GM18867 (cell line): ENCODE data around the gene SMAD9.

Source experiments
- ATAC-seq: cut with Tn5 transposase; IDR thresholded peaks from one replicate; pipeline ENCODE4 v1.9.1; 2021; ENCODE audit warnings: mild to moderate bottlenecking, moderate library complexity; ENCODE audit not compliant: unreplicated experiment

SMAD9 gene

DNA sequence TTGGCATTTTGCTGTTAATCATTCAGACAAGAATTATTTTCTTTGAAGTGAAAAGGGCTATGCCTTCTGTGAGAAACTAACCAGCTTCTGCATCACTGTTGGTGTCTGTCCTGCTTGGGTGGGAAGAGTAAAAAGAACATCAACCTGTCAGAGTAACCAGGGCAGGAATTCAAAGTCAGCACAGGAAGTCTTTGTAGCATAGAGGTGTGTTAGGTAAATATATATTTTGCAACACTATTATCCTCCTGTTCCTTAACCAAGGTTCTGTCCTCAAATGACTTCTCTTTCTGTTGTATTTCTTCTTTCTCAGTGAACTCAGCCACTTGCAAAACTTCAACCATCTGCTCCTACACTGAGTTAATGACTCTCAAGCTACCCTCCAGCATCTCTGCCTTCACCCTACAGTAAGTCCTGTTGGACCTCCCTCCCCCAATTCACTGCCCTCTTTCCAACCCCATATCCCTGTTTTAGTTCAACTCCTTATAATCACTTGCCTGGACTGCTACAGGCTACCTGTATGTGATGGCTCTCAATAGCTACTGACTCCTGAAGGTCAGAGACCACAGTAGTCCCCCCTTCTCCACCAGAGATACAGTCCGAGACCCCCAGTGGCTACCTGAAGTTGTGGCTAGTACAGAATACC is 49.9 kb downstream of the SMAD9 start:
- no peak for ATAC-seq

DNA sequence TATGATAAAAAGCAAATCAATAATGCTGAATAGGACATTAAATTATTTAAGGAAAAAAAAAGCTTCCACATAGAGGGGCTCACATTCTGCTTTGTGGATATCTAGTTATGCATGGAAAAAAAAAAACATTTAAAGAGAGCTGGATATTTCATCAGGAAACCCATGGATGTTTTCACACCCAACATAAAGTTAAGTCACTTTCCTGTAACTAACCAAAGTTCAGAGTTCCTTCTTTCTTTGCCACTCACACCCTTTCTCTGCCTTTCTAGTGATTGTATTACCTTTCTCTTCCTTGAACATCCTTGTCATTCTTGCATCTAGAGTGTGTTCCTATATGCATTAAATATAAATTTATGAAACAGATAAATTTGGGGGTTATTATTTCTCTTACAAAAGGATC is 53.8 kb downstream of the SMAD9 start:
- ATAC-seq = no peak

DNA sequence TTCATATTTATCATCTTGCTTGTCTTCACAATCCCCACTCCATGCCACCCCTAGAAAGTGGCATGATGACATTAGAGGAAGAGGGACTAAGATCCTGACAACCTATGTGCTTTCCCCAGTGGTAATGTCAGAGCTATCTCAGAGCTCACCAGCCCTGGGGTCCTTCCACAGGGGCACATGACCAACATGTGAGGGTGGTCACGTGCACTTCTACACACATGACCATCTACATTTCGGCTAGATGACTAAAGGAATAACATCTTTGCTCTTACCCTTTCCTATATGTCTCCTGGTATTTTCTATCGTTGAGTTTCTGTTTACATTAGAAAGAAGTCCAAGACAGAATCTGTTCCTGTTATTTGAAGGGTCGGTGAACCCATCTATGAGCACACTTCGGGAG is 54.8 kb downstream of the SMAD9 start:
- no peak for ATAC-seq

DNA sequence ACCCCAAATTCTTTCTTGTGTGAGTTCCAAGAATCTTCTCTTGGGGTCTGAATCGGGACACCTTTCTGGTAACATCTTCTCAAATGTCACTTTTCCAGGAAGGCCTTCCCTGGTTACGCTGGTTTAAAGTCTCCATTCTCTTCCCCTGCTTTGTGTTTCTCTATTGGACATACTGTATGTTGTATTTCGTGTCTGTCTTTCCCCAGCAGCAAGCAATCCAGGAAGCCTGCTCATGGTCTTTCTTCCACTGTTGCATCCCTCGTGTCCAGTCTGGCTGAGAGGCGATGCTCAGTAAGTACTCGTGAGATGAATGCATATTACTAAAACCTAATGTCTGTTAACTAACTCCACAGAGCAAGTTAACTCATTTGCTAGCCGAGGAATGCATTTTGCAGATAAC is 57.3 kb downstream of the SMAD9 start:
- ATAC-seq = no peak

DNA sequence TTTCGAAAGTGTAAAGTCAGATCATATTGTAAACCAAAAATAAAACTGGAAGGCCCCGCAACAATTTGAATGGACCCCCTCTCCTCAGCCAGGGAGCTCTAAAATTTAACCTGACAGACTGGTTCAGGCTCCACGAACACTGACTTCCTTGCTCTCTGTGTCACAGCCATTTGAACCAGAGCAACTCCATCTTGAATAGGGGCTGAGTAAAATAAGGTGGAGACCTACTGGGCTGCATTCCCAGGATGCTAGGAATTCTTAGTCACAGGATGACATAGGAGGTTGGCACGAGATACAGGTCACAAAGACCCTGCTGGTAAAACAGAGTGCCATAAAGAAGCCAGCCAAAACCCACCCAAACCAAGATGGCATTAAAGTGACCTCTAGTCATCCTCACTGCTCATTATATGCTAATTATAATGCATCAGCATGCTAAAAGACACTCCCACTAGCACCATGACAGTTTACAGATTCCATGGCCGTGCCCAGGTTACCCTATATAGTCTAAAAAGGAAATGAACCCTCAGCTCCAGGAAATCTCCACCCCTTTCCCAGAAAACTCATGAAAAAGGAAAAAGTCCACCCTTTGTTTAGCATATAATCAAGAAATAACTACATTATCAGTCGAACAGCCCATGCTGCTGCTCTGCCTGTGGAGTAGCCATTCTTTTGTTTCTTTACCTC is 57.9 kb downstream of the SMAD9 start:
- ATAC-seq = no peak

DNA sequence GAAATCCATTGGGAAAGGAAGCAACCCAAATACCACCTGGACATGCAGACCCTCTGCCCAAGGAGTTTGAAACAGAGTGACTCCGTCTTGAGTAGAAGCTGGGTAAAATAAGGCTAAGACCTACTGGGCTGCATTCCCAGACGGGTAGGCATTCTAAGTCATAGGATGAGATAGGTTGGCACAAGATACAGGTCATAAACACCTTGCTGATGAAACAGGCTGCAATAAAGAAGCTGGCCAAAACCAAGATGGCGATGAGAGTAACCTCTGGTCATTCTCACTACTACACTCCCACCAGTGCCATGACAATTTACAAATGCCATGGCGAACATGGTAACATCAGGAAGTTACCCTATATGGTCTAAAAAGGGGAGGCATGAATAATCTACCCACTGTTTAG is 60.8 kb downstream of the SMAD9 start:
- ATAC-seq = no peak

DNA sequence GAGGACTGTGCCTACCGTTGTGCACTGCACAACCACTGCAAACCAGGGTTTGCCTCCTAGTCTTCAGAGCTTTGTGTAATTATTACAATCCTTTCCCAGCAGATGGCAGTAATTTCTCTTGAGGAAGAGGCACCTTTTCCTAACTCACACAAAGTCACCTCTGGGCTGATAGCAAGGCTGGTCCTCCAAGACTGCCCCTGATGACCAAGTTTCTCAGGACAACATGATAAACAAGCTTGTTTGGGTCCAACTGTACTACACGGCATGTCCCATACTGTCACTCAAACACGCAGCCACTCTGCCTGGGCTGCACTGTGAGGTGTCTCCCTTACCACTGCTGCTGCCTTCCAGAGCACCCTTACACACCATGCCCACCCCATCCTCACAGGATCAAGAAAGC is 61.7 kb downstream of the SMAD9 start:
- ATAC-seq = peak; percentile 82

DNA sequence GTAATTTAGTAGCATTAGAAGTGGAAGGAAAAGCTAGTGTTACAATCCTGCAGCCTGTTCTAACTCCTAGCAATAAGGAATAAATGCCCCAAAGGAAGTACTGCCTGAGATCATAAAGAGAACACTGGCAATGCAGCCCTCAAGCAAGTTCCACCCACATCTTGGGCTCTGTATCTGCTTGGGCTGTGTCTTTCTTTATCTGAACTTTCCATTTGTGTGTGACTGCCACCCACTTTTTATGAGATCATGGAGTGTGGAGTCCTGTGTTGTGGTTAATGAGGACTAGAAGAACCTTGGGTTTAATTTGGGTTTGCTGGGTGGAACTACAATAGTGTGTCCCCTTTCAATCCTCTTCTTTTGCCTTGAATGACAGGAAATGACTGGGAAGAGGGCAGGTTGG is 62.8 kb downstream of the SMAD9 start:
- ATAC-seq = no peak

DNA sequence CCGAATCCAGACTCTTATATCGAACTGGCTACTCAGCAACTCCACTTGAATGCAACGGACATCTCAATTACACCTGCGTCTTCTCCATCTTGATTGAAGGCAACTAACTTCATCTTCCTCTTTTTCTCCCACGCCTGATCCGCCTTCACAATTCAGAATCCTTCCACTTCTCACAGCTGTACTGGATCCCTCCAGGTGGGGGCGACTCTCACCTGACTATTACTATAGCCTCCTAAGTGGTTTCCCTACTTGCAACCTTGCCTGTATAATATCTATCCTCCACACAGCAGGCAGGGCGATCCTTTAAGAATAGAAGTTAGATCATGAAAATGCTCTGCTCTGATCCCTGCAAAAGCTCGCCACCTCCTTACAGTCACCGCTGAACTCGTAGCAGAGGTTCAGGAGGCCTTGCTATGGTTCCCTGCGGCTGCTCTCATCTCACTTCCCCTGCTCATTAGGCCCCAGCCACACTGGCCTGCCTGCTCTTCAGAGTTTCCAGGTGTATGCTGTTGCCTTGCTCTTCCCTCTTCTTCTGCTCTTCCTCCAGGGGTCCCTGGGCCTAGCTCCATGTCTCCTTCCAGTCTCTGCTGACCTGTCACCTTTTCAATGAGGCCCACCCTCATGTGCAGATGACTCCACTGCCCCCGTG is 69.1 kb downstream of the SMAD9 start:
- no peak for ATAC-seq

DNA sequence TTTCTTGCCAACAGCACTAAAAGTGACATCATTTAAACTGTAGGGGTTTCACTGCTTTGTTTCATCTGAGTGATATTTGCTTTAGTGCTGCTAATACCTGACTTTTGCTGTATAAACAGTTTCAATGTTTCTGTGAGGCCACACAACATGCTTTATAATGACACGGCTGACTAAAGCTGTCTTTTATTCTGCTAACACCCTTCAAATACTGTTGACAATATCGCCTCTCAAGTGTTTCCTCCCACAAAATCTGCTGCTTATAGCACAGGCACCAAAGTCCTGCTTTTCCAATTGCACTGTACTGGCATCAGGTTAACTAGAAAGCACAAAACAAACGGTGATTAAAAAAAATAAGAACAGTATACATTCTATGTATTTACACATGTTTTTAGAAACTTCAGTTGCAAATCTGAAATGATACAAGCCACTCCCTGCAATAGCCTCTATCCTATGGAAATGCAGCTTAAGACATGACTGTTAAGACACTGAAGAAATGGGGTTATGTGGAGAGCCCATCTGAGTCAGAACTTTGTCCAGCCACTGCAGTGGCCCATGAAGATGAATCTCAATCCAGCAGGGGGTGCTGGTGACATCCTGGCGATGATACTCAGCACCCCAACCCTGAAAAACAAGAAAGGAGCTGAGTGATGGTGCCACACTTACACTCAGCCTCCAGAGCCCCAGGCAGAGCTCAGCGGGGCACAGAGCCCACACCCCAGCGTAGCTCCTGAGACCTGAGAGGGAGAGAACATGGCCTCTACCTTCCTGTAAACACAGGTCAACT is 71.6 kb downstream of the SMAD9 start:
- peak; percentile 69 for ATAC-seq

DNA sequence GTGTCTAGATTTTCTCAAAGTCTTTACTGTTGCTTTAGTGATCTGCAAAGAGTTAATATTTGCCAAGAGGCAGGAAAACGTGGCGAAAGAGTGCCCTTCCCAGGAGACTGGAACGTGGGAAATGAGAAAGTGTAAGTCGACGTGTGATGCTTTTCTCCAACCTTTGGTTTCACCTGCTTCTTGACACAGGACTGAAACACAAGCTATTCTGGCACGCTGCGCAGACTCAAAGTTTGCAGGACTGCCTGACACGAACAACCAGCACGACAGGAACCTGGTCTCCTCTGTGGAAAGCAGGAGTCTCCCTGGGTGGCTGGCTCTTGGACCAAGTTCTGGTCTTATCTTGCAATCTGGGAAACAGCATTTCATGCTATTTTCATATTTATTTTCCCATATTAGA is 72.4 kb downstream of the SMAD9 start:
- ATAC-seq = no peak

DNA sequence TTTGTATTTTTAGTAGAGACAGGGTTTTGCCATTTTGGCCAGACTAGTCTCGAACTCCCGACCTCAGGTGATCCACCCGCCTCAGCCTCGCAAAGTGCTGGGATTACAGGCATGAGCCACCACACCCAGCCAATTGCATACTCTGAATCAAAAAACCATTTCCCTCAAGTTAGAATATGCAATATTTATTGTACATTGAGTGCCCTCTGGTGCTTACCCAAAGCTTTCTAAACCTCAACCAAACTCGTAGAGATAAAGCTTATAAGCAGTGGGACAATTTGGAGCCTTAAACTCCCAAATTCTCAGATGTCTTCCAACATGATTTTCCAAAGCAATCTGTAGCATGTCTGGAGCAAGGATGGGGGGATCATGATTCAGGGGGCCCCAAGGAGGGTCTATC is 78.6 kb downstream of the SMAD9 start:
- ATAC-seq = no peak

DNA sequence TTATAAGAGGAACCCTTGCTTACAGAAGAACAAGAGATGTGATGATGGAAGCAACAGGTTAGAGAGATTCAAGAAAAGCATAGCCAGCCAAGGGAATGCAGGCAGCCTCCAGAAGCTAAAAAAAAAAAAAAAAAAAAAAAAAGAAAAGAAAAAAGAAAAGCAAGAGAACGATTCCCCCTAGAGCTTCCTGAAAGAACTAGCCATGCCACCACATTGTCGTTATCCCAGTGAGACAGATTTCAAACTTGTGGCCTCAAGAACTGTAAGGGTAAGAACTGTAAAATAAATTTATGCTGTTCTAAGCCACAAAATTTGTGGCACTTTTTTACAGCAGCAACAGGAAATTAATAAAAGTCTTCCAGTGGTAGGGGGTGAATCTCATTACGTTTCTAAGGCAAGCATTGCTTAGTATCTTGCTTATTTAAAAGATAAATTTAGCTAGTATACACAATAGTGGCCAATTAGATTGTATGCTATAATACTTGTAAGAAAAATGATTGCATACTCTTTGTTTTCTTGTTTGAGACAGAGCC is 79.3 kb downstream of the SMAD9 start:
- no peak for ATAC-seq

DNA sequence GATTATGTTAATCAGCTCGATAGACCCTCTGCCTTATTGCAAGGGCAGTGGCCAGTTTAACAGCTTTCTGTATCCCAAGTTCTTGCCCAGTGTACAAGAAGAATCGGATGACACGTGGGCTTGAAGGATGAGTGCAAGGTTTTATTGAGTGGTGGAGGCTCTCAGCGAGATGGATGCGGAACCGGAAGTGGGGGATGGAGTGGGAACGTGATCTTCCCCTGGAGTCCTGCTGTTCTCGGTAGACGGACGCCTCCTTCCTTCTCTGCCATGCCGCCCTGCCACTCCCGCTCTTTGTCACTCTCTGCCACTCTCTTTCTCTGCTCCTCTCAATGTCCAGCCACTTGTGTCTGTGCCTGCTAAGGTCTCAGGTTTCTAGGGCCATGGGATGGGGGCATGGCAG is 80.1 kb downstream of the SMAD9 start:
- no peak for ATAC-seq

DNA sequence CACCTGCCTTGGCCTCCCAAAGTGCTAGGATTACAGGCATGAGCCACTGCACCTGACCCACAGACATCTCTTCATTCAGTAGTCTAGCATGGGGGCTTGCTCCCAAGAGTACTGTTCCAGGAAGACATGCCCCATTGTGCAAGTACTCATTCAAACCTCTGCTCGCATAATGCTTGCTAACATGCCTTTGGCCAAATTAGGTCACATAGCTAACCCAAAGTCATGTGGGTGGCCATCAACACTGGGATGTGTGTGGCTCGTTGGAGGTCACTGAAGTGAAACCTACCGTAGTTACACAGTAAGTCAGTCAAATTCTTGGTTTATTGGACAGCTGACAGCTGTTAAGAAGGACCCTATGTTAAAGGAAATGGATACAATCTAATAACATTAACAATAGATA is 80.8 kb downstream of the SMAD9 start:
- no peak for ATAC-seq

DNA sequence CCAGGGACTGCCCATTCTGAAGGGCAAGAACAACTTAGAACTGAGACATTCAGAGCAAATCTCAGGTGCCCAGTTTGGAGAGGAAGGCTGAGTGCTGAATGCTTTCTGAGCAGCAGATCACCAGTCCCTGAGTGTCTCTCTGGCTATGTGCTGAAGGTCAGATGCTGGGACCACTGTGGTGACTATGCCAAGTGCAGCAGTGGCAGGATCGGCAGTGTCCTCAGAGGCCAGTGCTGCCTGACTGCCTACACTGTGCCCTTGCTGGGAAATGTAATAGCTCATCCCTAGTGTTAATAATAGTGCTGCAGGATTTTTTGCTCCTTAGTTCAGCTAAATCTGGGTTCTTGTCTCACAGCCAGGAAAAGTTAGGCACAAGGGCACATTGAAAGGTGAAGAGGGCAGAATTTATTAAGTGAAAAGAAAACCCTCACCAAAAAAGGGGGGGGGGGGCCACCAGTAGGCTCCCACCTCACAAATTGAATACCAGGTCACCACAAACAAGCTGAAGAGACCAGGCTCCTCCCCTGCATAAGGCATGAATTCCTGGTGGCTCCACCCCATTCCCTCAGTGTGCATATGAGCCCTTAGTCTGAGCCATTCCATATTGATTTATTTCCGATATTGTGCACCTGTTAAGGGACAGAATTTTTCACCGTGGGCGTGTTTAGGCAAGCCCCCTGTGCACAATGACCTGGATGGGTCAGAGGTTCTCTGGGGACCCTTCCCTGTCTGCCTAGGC is 82.5 kb downstream of the SMAD9 start:
- no peak for ATAC-seq

DNA sequence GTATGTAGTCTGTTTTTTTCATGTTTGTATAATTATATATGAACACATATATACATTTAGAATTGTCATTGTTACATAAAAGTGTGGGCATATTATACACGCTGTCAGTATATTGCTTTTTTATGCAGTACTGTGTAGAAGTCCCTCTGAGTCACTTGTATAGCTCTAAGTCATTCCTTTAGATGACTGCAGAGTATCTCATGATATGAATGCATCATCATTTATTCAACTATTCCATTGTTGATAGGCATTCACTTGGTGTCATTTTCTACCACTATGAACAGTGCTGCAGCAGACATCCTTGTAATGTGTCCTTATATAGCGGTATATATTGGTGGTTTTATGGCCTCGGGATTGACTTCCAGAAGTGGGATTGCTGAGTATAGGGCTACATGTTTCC is 85.7 kb downstream of the SMAD9 start:
- ATAC-seq = no peak

DNA sequence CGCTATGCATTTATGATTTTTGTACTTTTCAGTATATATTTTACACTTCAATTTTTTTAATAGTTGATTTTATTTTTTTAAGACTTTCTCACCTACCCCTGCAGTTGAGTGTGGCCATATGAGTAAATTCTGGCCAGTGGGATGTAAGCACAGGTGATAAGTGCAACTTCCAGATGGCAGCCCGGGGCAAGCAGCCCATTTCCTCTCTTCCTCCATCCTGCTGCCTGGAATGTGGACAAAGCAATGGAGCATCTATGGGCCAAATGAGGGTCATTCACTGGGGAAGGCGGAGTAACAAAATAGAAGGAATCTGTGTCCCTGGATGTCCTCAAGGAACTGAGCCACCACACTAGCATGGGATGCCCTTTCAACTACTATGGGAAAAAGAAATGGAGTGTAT is 88.7 kb downstream of the SMAD9 start:
- ATAC-seq = no peak

DNA sequence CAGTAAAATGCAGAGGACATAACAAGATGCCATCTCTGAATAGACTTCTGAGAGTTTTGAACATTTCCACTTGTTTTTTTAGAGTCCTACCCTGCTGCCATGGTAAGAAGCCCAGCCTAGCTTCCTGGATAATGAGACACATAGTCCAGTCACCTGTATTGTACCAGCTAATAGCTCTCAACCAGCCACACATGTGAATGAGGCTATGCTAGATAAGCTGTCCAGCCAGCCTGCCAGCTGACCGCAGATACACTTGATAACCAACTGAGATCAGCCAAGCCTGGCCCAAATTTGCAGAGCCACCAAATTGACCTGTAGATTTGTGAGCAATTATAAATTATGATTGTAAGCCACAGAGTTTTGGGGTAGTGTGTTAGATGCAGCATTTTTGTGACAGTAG is 90.3 kb downstream of the SMAD9 start:
- no peak for ATAC-seq

DNA sequence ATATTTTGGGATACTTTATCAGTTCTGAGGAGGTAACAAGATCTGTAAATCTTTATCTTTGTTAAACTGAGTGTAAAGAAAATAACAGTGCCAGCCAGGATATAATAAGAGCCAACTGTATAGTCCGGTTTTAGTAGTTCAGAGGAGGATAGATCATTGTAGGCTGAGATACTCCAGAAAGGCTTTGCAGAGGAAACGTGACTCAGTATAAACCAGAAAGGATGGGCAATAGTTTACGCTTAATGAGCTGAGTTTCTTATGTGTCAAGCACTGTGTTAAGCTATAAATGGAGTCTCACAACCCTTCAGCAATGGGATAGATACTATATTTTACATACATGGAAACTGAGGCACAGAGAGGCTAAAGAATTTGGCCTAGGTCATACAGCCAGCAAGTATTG is 97.3 kb downstream of the SMAD9 start:
- no peak for ATAC-seq

DNA sequence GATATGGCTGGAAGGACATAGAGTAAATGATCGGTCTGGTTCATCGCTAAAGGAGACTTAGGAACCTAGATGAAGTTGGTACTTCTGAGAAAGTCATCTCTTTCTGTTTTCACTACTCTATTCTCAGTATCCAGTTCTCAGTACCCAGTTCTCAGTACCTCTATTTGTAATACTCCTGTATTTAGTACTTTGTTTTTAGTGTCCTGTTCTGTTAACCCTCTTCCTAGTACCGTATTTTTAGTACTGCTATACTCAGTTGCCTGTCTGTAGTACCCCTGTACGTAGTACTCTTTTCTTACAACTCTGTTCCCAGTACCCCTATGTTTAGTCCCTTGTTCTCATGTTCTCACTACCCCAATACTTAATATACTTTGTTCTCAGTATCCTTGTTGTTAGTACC is 99.8 kb downstream of the SMAD9 start:
- peak; percentile 58 for ATAC-seq
